Activated CD4-positive, alpha-beta T cell treated with anti-CD3 and anti-CD28 coated beads, Interleukin-2, amount 10 ng/mL, durations not matched to agents 24 days and 14 days (primary cell): ENCODE measurements around the gene NAA38. TPM values are rescaled to one million over a fixed set of nuclear protein-coding genes. Genes with fewer than 3 reads are reported as not detected.

Experiments
- DNase-seq: peaks from one replicate; pipeline ENCODE4 v3.0.0; 2022
- H3K27ac Mint-ChIP-seq: one replicate; pipeline ENCODE4 v1.8.0; 2022; ENCODE audit warnings: mild to moderate bottlenecking, mixed read lengths
- H3K27me3 Mint-ChIP-seq: one replicate; pipeline ENCODE4 v1.8.0; 2022; ENCODE audit warnings: mixed read lengths
- H3K36me3 Mint-ChIP-seq: one replicate; pipeline ENCODE4 v1.8.0; 2022; ENCODE audit warnings: low read depth, mild to moderate bottlenecking, mixed read lengths
- H3K4me1 Mint-ChIP-seq: one replicate; pipeline ENCODE4 v1.8.0; 2021; ENCODE audit warnings: mixed read lengths
- H3K4me3 Mint-ChIP-seq: one replicate; pipeline ENCODE4 v1.8.0; 2022; ENCODE audit warnings: mild to moderate bottlenecking, moderate library complexity, mixed read lengths
- H3K9me3 Mint-ChIP-seq: one replicate; pipeline ENCODE4 v1.8.0; 2021; ENCODE audit warnings: mixed read lengths
- intact Hi-C: fragments of 100-400 bp; cut with micrococcal nuclease; formaldehyde crosslinking; loops from one replicate; pipeline ENCODE4 v1.15.1; 2023
- total RNA-seq: library from RNA; stranded (reverse); gene quantifications from 2 replicates; pipeline ENCODE4 v1.2.3, GENCODE V29; 2022

The NAA38 gene
- total RNA-seq, 1 donor from 2014 or later, result 47.5 TPM

- Mint-ChIP-seq H3K9me3 (no peaks in the 10 kb centered on the region), H3K4me3 (peak overlapping the region; percentile 99), H3K4me1 (peaks cover 36% of the 10 kb centered on the region), H3K27me3 (peaks cover 2% of the 10 kb centered on the region), H3K27ac (peak overlapping the region; percentile 100), H3K36me3 (peaks cover 60% of the 10 kb centered on the region)
- DNase-seq, result peak; percentile 63
- intact Hi-C loops, result loop anchor here (2.0 to 10.0 kb wide), 3 partner anchors 159 to 611 kb away; partner anchors contain the start of genes DVL2, PHF23 and TP53
Observed at GRCh38 chr17:7845359-7846062, 11.8 kb downstream of the NAA38 start.

GRCh38 chr17:7844292-7845154, 12.8 kb downstream of the NAA38 start:
- peak overlapping the region; percentile 100 for H3K27ac Mint-ChIP-seq
- peaks cover 37% of the 10 kb centered on the region for H3K4me1 Mint-ChIP-seq
- intact Hi-C loops, result loop anchor here (2.0 to 10.0 kb wide), 6 partner anchors 158 to 610 kb away; partner anchors contain the start of genes DVL2, FGF11, HES7 and PHF23
- peak; percentile 96 for DNase-seq
- peaks cover 56% of the 10 kb centered on the region for H3K36me3 Mint-ChIP-seq
- H3K27me3 Mint-ChIP-seq, result peaks cover 2% of the 10 kb centered on the region
- no peaks in the 10 kb centered on the region for H3K9me3 Mint-ChIP-seq
- peak overlapping the region; percentile 99 for H3K4me3 Mint-ChIP-seq

- Mint-ChIP-seq H3K36me3 (peaks cover 58% of the 10 kb centered on the region), H3K27ac (peak overlapping the region; percentile 100), H3K27me3 (peaks cover 2% of the 10 kb centered on the region), H3K4me3 (peak overlapping the region; percentile 99), H3K9me3 (no peaks in the 10 kb centered on the region), H3K4me1 (peaks cover 45% of the 10 kb centered on the region)
- DNase-seq, result peak; percentile 97
- intact Hi-C loops, result loop anchor here (1.0 to 10.0 kb wide), 9 partner anchors 44 to 609 kb away; partner anchors contain the start of genes CNTROB, DVL2, FGF11 and HES7
Observed at GRCh38 chr17:7843536-7844291, 13.6 kb downstream of the NAA38 start.

DNA sequence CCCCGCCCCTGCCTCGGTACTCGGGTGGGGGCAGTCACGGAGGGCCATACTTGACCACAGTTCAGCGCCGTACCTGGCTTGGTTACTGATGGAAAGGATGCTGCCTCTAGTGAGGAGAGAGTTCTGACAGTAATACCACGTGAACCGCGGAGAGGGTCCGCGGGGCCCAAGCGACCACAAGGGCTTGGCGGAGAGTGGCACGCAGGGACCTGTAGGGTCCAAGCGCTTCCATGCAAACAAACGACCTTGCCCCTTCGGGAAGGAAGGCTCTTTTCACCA, 14.2 kb downstream of the NAA38 start:
- intact Hi-C loops, result loop anchor here (1.0 to 10.0 kb wide), 8 partner anchors 44 to 608 kb away; partner anchors contain the start of genes CNTROB, DVL2, FGF11 and HES7
- Mint-ChIP-seq H3K36me3 (peaks cover 57% of the 10 kb centered on the region), H3K27me3 (peaks cover 2% of the 10 kb centered on the region), H3K9me3 (no peaks in the 10 kb centered on the region), H3K4me1 (peaks cover 49% of the 10 kb centered on the region), H3K27ac (peak overlapping the region; percentile 100), H3K4me3 (peak overlapping the region; percentile 99)
- DNase-seq, result no peak

DNA sequence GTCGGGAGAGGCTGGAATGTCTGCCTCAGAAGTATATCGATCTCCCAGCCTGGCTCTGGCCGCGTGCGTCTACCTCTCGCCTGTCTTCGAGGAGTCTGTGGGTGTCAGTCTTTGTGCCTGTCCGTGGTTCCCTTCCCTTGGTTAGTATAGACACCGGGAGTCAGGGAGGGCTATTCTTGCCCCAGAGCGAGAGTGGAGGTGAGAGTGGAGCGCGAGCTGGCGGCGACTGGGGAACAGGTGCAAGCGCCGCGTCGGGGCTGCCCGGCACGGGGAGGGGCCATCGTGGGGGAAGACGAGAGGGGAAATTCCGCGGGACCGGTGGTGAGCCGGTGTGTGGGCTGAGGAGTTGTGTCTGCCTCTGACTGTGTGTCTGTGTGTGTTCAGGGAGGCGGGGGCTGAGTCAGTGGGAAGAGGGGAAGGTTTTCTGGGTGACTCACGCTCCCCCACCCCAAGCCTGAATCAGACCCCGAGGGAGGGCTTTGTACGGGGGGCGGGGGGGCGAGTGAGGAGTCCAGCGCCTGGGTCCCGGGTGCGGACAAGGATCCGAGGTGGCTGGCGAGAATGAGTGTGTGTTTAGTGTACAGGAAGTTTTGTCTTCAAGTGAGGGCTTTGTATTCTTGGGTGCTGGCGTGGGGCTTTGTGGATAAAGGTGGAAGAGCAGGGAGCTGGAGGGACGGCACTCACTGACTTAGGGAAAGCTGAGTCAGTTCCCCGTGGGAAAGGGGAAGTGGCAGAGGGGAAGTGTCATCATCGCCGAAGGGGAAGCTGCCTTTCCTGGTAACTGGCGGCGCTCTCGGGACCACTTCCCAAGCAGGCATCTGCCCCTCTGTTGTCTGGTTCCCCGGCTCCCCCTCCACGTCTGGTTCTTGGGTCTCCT, 14.7 kb downstream of the NAA38 start:
- peak; percentile 97 for DNase-seq
- peaks cover 53% of the 10 kb centered on the region for H3K36me3 Mint-ChIP-seq
- peaks cover 51% of the 10 kb centered on the region for H3K4me1 Mint-ChIP-seq
- H3K4me3 Mint-ChIP-seq, result peak overlapping the region; percentile 99
- intact Hi-C loops, result loop anchor here (1.0 to 10.0 kb wide), 11 partner anchors 8 to 608 kb away; partner anchors contain the start of genes CNTROB, DVL2, FGF11 and HES7
- no peaks in the 10 kb centered on the region for H3K9me3 Mint-ChIP-seq
- peak overlapping the region; percentile 100 for H3K27ac Mint-ChIP-seq
- H3K27me3 Mint-ChIP-seq, result peaks cover 2% of the 10 kb centered on the region

DNA sequence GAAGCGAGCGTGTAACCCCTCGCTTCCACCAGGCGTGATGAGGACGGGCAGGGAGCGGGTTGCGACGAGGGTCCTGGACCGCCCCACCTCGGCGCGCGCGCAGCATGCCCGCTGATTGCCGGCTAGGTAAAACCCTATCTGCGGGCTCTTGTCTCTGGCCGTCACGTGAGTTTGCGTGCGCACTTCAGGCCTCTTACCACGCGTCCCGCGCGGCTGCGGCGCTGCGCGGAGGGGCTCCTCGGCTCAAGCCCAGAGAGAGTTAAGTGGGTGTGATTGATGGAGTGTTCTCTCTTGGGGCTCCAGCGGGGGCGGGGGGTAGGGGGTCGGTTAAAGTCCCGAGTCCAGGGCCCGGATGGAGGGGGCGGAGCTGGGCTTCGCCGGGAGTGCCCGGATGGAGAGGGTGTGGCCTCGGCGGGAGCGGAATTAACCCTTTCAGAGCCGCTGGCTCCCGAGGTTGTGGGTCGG, 15.4 kb downstream of the NAA38 start:
- H3K4me3 Mint-ChIP-seq, result peak overlapping the region; percentile 99
- peaks cover 58% of the 10 kb centered on the region for H3K4me1 Mint-ChIP-seq
- intact Hi-C loops, result loop anchor here (1.0 to 10.0 kb wide), 11 partner anchors 8 to 607 kb away; partner anchors contain the start of genes CNTROB, DVL2, FGF11 and HES7
- H3K9me3 Mint-ChIP-seq, result no peaks in the 10 kb centered on the region
- peak; percentile 96 for DNase-seq
- peaks cover 49% of the 10 kb centered on the region for H3K36me3 Mint-ChIP-seq
- peak overlapping the region; percentile 100 for H3K27ac Mint-ChIP-seq
- peaks cover 2% of the 10 kb centered on the region for H3K27me3 Mint-ChIP-seq

- intact Hi-C loops, result loop anchor here (1.0 to 10.0 kb wide), 6 partner anchors 281 to 607 kb away; partner anchors contain the start of genes DVL2, FGF11, HES7 and PER1
- H3K27ac Mint-ChIP-seq, result peak overlapping the region; percentile 100
- H3K4me1 Mint-ChIP-seq, result peaks cover 60% of the 10 kb centered on the region
- peak overlapping the region; percentile 99 for H3K4me3 Mint-ChIP-seq
- H3K9me3 Mint-ChIP-seq, result no peaks in the 10 kb centered on the region
- peak; percentile 91 for DNase-seq
- H3K36me3 Mint-ChIP-seq, result peaks cover 44% of the 10 kb centered on the region
- peaks cover 2% of the 10 kb centered on the region for H3K27me3 Mint-ChIP-seq
Observed at GRCh38 chr17:7841396-7841914, 15.9 kb downstream of the NAA38 start.

DNA sequence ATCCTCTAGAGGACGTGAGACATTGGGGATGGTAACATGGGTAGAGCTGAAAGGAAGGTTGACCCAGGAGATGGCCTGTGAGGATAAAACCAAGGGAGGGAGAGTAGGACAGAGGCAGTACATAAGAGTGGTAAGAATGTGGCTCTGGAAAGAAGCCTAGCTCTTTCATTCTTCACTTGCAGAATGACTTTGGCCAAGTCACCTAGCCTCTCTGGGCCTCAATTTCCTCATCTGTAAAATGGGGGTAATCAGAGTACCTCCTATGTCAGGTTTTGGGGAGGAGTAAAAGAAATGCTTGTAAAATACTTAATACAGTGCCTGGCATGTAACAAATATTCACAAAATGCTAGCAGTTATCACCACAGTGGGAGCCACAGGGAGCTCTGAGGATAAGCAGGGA, 16.5 kb downstream of the NAA38 start:
- Mint-ChIP-seq H3K27ac (peak overlapping the region; percentile 90), H3K36me3 (peaks cover 40% of the 10 kb centered on the region)
- intact Hi-C loops, result loop anchor here (1.0 to 10.0 kb wide), 6 partner anchors 281 to 606 kb away; partner anchors contain the start of genes DVL2, FGF11, HES7 and PER1

GRCh38 chr17:7840441-7840840, 16.9 kb downstream of the NAA38 start:
- H3K4me1 Mint-ChIP-seq, result peaks cover 61% of the 10 kb centered on the region
- peak overlapping the region; percentile 90 for H3K27ac Mint-ChIP-seq

More for the DNA sequence above, 16.5 kb downstream of the NAA38 start:
- H3K4me1 Mint-ChIP-seq, result peaks cover 63% of the 10 kb centered on the region
- peak overlapping the region; percentile 99 for H3K4me3 Mint-ChIP-seq
- DNase-seq, result no peak
- peaks cover 2% of the 10 kb centered on the region for H3K27me3 Mint-ChIP-seq
- H3K9me3 Mint-ChIP-seq, result no peaks in the 10 kb centered on the region

GRCh38 chr17:7839876-7840261, 17.5 kb downstream of the NAA38 start:
- Mint-ChIP-seq H3K4me3 (peak overlapping the region; percentile 99), H3K4me1 (peaks cover 64% of the 10 kb centered on the region), H3K27me3 (peaks cover 2% of the 10 kb centered on the region), H3K9me3 (no peaks in the 10 kb centered on the region), H3K27ac (peak overlapping the region; percentile 0), H3K36me3 (peaks cover 32% of the 10 kb centered on the region)
- intact Hi-C loops, result loop anchor here (5.0 to 10.0 kb wide), 6 partner anchors 265 to 605 kb away; partner anchors contain the start of genes CD68, DVL2, FGF11 and HES7
- DNase-seq, result peak; percentile 68

More at GRCh38 chr17:7840441-7840840, 16.9 kb downstream of the NAA38 start:
- intact Hi-C loops, result loop anchor here (5.0 to 10.0 kb wide), 5 partner anchors 282 to 606 kb away; partner anchors contain the start of genes DVL2, FGF11, HES7 and PHF23
- Mint-ChIP-seq H3K4me3 (peak overlapping the region; percentile 99), H3K27me3 (peaks cover 2% of the 10 kb centered on the region), H3K9me3 (no peaks in the 10 kb centered on the region), H3K36me3 (peaks cover 36% of the 10 kb centered on the region)
- DNase-seq, result no peak

DNA sequence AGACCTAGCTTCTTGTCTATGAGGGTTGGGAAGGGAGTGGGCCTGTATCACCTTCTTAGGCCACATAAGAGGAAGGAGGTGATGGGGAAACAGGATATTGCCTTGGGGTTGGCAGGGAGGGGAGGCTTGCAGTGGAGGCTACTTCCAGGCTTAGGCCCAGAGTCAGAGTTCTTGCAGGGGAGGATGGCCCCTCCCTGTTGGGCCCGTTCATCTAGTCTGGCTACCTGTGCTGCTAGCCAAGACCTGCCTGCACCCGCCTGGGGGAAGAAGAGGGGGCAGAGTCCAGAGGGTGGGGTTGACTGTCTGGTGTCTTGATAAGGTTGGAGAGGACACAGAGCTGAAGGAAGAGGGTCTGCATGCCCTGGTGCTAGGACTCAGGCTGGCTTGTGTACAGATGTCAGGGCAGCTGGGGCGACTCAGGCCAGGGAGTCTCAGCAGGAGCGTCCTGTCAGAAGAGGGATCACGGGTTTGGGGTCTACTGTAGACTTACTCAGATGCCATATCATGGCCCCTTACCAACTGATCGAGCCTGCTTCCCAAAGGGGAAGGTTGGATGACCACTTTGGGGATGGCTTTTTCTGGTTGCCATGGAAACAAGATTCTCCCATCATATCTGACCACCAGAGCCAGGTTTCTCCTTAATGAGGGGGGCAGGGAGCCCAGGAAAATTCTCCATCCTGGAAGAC, 18.0 kb downstream of the NAA38 start:
- Mint-ChIP-seq H3K27ac (peak overlapping the region; percentile 57), H3K9me3 (no peaks in the 10 kb centered on the region), H3K36me3 (peaks cover 29% of the 10 kb centered on the region), H3K27me3 (peaks cover 2% of the 10 kb centered on the region), H3K4me1 (peaks cover 66% of the 10 kb centered on the region), H3K4me3 (peak overlapping the region; percentile 87)
- DNase-seq, result peak; percentile 68
- intact Hi-C loops, result loop anchor here (10.0 kb wide), 1 partner anchor 265 kb away; the partner anchor contains the start of gene CD68
